Thyroid gland (tissue), 4 donors: ENCODE measurements around the gene DAB1. TPM values are rescaled to one million over a fixed set of nuclear protein-coding genes. Genes with fewer than 3 reads are reported as not detected.

Source experiments
- DNase-seq, 2 donors: peaks; one replicate each; pipeline ENCODE4 v3.0.0-alpha.2; 2019
- H3K27ac ChIP-seq, 3 donors: fragments of 200-600 bp; sonication (generic); 1 replicate in 2 of 3; 2 replicates in 1 of 3; pipeline ENCODE4 v1.5.1; 2016 to 2019; ENCODE audit warnings: mild to moderate bottlenecking in 1 of 3, moderate library complexity in 1 of 3
- H3K27me3 ChIP-seq: fragments of 200-600 bp; sonication (generic); one replicate; pipeline ENCODE4 v1.5.1; 2019
- H3K36me3 ChIP-seq, 2 donors: fragments of 200-600 bp; sonication (generic); one replicate each; pipeline ENCODE4 v1.5.1; 2016 to 2019
- H3K4me1 ChIP-seq, 2 donors: fragments of 200-600 bp; sonication (generic); one replicate each; pipeline ENCODE4 v1.5.1; 2017 to 2019
- H3K4me3 ChIP-seq, 3 donors: fragments of 200-600 bp; sonication (generic); replicated peaks in 1 of 3; 1 replicate in 2 of 3; 2 replicates in 1 of 3; pipeline ENCODE4 v1.5.1; 2016; ENCODE audit warnings: mild to moderate bottlenecking in 1 of 3
- H3K9me3 ChIP-seq: fragments of 200-600 bp; sonication (generic); one replicate; pipeline ENCODE4 v1.5.1; 2017
- CTCF ChIP-seq, 6 experiments: fragments of 200-600 bp in 3 of 6; fragments of 450-650 bp in 3 of 6; sonication (generic) in 3 of 6; IDR thresholded peaks; one replicate each; pipeline ENCODE4 v1.5.1; 2016 to 2019; ENCODE audit warnings: antibody characterized with exemption in 6 of 6, mild to moderate bottlenecking in 2 of 6, inconsistent platforms in 1 of 6, moderate library complexity in 1 of 6
- POLR2A ChIP-seq, 2 donors: fragments of 450-650 bp; IDR thresholded peaks; one replicate each; pipeline ENCODE4 v1.6.1; 2017; ENCODE audit warnings: antibody characterized with exemption in 2 of 2, mild to moderate bottlenecking in 2 of 2, moderate library complexity in 1 of 2
- WGBS, 2 donors: methylation state at CpG; one replicate each; pipeline ENCODE4 v1.1.5; 2017; 5-methylcytosine and 5-hydroxymethylcytosine counted together
- intact Hi-C: fragments of 100-400 bp; cut with DNase I; formaldehyde crosslinking; loops from one replicate; pipeline ENCODE4 v1.15.1; 2023
- total RNA-seq, 4 donors: library from RNA; depleted of rRNA; stranded (reverse); fragments of >200 nt; gene quantifications; one replicate each; pipeline ENCODE4 v1.2.3, GENCODE V29; 2016

Gene DAB1
- total RNA-seq, 4 donors from 2014 or later = under 0.01 to 0.83 (median 0.21) TPM

- no peaks in the 10 kb centered on the region for H3K27me3 ChIP-seq
- no peaks in the 10 kb centered on the region for H3K9me3 ChIP-seq
- TF ChIP-seq CTCF (IDR thresholded peaks at IDR 0.05) (no peak), POLR2A (IDR thresholded peaks at IDR 0.05) (no peak)
- no peak overlapping the region for H3K27ac ChIP-seq
- whole genome bisulfite sequencing, 2 donors = 85 to 89% methylated on average over 3 of the region's 3 CpGs
- no peaks in the 10 kb centered on the region for H3K4me1 ChIP-seq
- no peak for DNase-seq
- H3K36me3 ChIP-seq = no peaks in the 10 kb centered on the region
- H3K4me3 ChIP-seq = no peak overlapping the region
- intact Hi-C loops = no loop called here
Measured at GRCh38 chr1:57380923-57381322, 42.9 kb downstream of the DAB1 start.

- H3K9me3 ChIP-seq = no peaks in the 10 kb centered on the region
- TF ChIP-seq POLR2A (IDR thresholded peaks at IDR 0.05) = no peak
- TF ChIP-seq CTCF (IDR thresholded peaks at IDR 0.05) = no peak
- H3K4me1 ChIP-seq = no peaks in the 10 kb centered on the region
- intact Hi-C loops = no loop called here
- WGBS, 2 donors = 69 to 71% methylated on average over 2 of the region's 2 CpGs
- no peak overlapping the region for H3K4me3 ChIP-seq
- H3K27me3 ChIP-seq = no peaks in the 10 kb centered on the region
- no peak overlapping the region for H3K27ac ChIP-seq
- H3K36me3 ChIP-seq = no peaks in the 10 kb centered on the region
- no peak for DNase-seq
Measured at GRCh38 chr1:57378534-57378933, 45.3 kb downstream of the DAB1 start.

DNA sequence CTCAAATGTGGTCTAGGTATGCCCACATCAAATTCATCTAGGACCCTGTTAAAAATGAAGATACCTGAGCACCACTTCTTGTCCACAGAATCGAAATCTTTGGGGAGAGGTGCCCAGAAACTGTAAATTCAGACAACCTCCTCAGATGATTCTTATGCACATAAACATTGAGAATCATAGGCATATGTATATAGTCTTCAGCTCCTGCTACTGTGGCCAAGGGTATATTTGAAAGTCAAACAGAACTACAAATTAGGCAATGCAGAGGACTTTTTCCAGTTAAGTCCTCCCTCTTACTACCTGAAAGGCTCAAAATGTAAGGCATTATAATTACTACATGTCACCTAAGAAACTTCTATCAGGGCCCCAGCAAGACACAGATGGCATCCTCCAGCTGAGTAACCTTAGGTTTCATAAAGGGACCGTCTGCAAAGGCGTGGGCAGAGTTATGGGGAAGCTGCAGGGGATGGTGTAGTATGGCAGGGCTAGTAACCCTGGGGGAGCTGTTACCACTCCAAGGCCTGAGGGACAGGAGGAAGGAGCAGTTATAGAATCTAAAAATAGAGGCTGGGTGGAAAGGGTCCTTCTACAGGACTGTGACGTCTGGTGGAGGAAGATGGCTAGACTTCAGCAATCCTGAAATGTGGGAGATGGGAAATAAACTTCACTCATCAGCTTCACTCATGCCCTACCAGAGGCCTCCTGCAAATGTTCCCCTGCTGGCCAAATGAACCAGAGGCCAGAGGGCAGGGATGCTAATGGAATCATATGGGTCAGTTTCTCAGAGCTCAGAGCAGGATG is 46.3 kb downstream of the DAB1 start:
- Histone ChIP-seq H3K9me3 (no peaks in the 10 kb centered on the region), H3K27me3 (no peaks in the 10 kb centered on the region), H3K36me3 (no peaks in the 10 kb centered on the region), H3K27ac (no peak overlapping the region), H3K4me3 (no peak overlapping the region), H3K4me1 (no peaks in the 10 kb centered on the region)
- 73 to 84% methylated on average over 4 of the region's 4 CpGs for WGBS, 2 donors
- TF ChIP-seq CTCF (IDR thresholded peaks at IDR 0.05) = no peak
- TF ChIP-seq POLR2A (IDR thresholded peaks at IDR 0.05) = no peak
- intact Hi-C loops = no loop called here
- no peak for DNase-seq

DNA sequence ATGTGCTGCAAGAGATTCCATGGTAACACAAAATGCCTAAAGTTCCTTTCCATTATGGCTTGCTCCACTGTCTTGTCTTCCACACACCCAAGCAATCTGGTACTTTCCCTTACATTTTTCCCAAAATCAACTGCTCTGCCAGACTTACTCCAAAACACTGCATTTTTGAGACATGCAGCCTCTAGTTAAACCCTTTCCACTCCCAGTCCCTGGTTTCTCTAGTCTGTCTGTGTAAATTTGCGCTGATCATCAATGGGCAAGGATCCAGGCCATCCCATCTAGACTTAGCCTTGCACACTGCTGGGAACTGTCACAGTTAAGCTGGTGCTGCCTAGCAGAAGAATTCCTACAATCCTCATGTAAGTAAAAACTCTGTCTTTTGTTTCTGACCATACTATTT is 47.8 kb downstream of the DAB1 start:
- WGBS, 2 donors = 74 to 86% methylated on average over 1 of the region's 1 CpG
- TF ChIP-seq CTCF (IDR thresholded peaks at IDR 0.05) (no peak), POLR2A (IDR thresholded peaks at IDR 0.05) (no peak)
- Histone ChIP-seq H3K4me3 (no peak overlapping the region), H3K27ac (no peak overlapping the region), H3K27me3 (no peaks in the 10 kb centered on the region), H3K4me1 (no peaks in the 10 kb centered on the region), H3K36me3 (no peaks in the 10 kb centered on the region), H3K9me3 (no peaks in the 10 kb centered on the region)
- no peak for DNase-seq
- intact Hi-C loops = no loop called here

DNA sequence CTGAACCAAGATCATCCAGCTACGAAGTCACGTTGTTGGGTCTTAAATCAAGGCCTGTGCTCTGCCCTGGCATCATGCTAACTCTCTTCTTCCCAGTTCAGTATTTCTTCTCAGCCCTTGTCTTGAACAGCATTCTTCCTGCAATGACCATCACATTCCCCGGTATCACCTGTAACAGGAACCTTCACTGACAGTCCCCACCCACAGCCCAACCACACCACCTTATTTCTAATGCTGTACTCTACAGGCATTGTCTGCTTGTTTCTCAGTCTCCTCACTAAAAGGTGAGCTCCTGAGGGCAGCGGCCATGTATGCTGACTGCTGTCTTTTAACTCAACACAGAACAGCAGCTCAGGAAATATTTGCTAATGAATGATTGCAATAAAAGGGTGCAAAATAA is 54.0 kb downstream of the DAB1 start:
- intact Hi-C loops = no loop called here
- H3K4me3 ChIP-seq = no peak overlapping the region

More for the DNA sequence above, 54.0 kb downstream of the DAB1 start:
- Histone ChIP-seq H3K4me1 (no peaks in the 10 kb centered on the region), H3K27ac (no peak overlapping the region), H3K27me3 (no peaks in the 10 kb centered on the region), H3K36me3 (no peaks in the 10 kb centered on the region), H3K9me3 (no peaks in the 10 kb centered on the region)
- 94% methylated on average over 4 of the region's 4 CpGs for WGBS, 2 donors
- TF ChIP-seq CTCF (IDR thresholded peaks at IDR 0.05) = no peak
- no peak for TF ChIP-seq POLR2A (IDR thresholded peaks at IDR 0.05)
- no peak for DNase-seq
